ENCODE measurements around the gene TTLL8. TPM values are rescaled to one million over a fixed set of nuclear protein-coding genes. Genes with fewer than 3 reads are reported as not detected.

The TTLL8 gene
- polyA plus RNA-seq, 4 donors = 0.06 TPM; not detected in 3

DNA sequence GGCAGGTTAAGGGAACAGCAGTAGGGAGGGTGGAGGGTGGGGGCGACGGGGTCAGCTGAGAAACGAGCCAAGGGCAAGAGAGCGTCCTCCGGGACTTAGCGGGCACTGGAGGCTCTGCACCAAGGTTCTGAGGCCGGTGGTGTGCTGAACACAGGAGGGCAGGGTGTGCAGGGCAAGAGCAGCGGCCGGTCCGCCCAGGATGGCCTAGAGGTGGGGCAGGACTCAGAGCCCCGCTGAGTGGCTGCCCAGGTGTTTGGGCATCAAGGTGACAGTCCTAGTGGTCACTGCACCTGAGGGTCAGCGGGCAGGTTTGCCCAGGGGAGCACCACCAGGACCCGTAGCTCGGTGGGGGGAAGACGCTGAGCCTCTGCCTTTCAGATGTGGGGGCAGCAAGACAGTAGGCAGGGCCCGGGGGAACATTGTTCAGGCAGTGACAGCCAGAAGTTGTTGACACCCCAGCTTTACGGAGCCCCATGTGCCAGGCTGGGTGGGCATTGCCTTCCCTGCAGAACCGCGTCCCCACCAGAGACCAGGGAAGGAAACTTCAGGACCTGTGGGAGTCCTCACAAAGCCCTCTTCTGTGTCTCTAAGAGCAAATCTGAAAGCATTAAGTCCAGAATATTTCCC, 4.5 kb upstream of the TTLL8 start:
- no peak for DNase-seq (ENCODE audit: low read depth in 4 of 4, low spot score in 3 of 4)

- DNase-seq (ENCODE audit: low read depth in 4 of 4, low spot score in 3 of 4) = no peak
Observed at GRCh38 chr22:50061824-50062355, 3.8 kb upstream of the TTLL8 start.

DNA sequence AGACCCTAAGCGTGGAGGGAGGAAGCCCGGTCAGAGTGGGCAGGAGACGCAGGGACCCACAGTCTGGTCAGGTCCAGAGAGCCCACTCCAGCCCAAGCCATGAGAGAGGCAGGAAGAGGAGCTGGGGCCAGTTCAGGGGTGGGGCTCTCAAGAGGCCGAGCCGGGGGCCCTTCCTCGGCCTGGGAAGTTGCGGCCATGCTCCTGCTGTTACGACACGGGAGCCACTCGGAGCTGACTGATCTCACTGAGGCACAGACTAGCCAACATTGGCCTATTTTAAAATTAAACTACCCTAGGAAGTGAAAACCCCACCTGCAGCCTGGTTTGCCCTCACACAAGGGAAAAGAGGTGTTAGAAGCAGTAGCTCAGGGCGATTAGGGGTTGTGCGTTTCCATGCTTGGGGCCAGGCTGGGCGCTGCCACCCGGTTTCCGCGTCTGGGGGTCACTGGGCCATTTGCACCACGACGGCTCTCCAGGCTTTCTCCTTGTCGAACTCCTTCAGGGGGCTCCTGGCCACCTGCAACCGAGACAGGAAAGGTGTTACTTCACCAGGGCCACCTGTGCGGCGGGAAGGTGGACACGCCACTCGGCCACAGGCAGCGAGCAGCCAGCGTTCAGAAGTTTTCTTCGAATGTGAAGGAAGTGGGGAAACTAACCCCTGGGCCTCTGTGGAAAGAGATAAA, 3.2 kb upstream of the TTLL8 start:
- DNase-seq (ENCODE audit: low read depth in 4 of 4, low spot score in 3 of 4) = no peak

GRCh38 chr22:50060441-50061140, 2.5 kb upstream of the TTLL8 start:
- no peak for DNase-seq (ENCODE audit: low read depth in 4 of 4, low spot score in 3 of 4)

GRCh38 chr22:50059881-50060262, 1.8 kb upstream of the TTLL8 start:
- no peak for DNase-seq (ENCODE audit: low read depth in 4 of 4, low spot score in 3 of 4)

- DNase-seq (ENCODE audit: low read depth in 4 of 4, low spot score in 3 of 4) = no peak
Observed at GRCh38 chr22:50058906-50059880, 1.1 kb upstream of the TTLL8 start.

GRCh38 chr22:50057278-50058060, 629 bp downstream of the TTLL8 start:
- DNase-seq (ENCODE audit: low read depth in 4 of 4, low spot score in 3 of 4) = no peak

- no peak for DNase-seq (ENCODE audit: low read depth in 4 of 4, low spot score in 3 of 4)
Observed at GRCh38 chr22:50056214-50056972, 1.7 kb downstream of the TTLL8 start.

- no peak for DNase-seq (ENCODE audit: low read depth in 4 of 4, low spot score in 3 of 4)
Observed at GRCh38 chr22:50053861-50054260, 4.2 kb downstream of the TTLL8 start.

DNA sequence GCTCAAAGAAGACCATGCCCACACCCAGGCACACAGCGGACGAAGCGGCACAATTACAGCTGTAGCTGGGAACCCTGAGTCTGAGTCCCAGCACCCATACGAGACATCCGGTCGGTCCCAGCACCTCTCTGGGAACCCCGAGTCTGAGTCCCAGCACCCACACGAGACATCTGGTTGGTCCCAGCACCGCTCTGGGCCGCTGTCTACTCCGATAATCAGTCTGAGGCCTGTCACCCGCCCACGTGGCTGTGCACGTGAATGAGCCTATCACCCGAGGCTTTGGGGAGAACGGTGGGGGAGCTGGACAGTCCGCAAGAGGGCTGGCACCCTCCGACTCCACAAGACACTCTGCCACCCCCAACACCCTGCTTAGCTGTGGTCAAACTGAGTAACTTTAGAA, 6.2 kb downstream of the TTLL8 start:
- no peak for DNase-seq (ENCODE audit: low read depth in 4 of 4, low spot score in 3 of 4)

DNA sequence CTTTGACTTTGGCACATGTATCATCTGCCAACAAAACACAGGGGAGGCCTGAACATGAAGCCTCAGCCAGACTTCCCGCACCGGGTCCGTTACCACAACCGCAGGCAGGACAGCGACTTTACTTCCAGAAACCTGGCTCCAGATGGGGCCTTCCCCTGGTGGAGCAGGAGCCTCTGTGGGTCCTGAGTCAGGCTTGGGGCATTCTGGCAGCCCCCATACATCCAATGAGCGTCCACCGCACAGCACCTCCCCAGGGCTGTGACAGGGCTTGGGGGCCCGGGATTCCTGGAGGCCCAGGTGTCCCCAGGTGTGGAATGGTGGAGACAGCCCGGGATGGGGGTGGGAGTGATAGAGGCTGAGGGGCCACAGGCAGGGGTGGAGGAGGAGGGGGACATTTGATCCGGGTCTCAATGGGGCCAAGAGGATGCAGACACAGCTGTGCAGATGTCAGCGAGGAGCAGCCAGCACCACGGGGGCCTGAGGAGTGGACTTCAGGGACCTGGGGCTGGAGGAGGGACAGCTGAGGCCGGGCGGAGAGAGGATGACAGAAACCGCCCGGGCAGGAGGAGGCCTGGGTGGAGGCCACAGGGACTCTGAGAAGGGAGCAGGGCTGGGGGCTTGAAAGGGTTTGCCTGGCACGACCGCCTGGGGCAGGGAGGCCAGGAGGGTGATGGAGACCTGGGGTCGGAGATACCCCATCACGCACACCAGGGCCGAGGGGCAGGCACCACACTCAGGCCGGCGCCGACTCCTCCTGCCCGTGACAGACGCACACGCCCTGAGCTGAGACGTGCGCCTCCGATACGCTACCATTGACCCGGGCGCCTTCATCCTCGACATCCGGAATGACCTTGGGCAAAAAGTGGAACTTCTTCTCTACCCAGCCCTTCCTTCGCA, 8.6 kb downstream of the TTLL8 start:
- DNase-seq (ENCODE audit: low read depth in 4 of 4, low spot score in 3 of 4) = no peak

DNA sequence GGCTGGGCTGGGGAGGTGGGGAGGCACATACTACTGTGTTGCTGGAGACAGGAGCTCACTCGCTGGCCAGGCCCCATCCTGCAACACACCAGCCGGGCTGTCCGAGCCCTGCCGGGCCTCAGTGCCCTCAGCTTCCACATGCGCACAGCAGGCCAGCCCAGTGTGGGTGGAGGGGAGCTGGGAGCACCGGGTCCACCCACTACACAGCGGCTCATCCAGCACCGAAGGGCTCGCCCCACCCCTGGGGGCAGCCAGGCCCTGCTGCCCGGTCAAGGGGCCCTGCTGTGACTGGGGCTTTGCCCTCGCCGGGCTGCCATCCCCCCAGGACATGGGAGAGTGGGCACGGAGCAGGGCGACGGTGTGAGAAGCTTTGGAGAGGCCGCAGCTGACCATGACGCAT, 9.3 kb downstream of the TTLL8 start:
- no peak for DNase-seq (ENCODE audit: low read depth in 4 of 4, low spot score in 3 of 4)

DNA sequence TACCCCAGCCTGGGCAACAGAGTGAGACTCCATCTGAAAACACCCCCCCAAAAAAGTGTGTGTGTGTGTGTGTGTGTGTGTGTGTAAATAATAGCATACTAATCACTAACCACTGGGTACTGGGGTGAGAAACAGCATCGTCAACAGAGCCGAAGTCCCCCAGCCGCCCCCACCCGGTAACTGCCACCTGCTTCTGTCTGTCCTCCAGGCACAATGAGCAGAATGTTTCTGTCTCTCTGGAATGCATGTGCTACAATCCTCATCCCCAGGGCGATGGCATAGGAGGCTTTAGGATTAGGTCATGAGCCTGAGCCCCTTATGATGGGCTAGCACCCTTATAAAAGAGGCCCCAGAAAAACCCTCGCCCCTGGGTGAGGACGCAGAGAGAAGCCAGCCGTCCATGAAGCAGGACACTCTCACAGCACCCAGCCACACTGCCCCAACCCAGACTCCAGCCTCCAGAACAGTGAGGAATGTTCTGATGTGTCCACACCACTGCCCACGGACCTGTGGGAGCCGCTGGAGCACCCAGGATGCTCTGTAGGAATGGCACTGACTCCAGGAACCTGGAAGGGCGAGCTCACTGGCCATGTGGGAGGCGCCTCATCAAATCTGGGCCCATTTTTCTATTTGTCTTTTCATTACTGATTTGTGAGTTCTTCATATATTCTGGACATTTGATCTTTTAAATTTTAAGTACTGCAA, 9.9 kb downstream of the TTLL8 start:
- DNase-seq (ENCODE audit: low read depth in 4 of 4, low spot score in 3 of 4) = no peak

GRCh38 chr22:50047346-50047745, 10.8 kb downstream of the TTLL8 start:
- DNase-seq (ENCODE audit: low read depth in 4 of 4, low spot score in 3 of 4) = no peak

DNA sequence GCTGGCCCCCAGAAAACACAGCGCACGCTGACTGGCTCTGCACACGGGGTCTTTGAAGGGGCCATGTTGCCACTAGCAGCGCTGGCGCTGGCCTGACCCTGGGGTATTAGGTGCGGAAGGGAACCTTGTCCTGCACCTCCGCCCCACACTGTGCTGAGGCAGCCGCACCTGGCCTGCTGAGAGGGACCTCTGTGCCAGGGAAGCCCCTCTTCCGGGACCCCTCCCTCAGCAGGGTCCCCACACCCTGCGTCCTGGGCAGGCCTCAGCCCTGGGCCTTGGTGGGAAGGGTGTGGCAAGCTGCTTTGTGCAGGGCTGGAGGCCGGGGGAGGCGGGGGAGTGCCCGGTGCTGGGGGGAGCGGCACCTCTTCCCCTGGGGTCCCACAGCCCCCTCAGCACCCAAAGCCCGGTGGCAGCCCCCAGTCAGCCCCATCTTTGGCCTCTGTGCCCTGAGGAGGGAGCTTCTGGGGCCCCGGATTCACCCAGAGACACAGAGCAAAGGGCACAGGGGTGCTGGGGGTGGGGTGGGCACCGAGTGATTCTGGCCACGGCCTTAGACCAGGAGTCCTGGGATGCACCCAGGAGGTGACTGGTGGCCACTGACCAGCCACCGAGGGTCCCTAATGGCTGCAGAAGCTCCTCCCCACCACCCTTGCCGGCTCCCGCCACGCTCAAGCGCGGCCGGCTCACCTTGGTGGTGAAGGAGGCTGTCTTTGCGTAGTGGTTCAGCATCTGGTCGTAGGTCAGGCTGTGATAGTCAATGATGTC, 11.4 kb downstream of the TTLL8 start:
- no peak for DNase-seq (ENCODE audit: low read depth in 4 of 4, low spot score in 3 of 4)

GRCh38 chr22:50046019-50046415, 12.1 kb downstream of the TTLL8 start:
- DNase-seq (ENCODE audit: low read depth in 4 of 4, low spot score in 3 of 4) = no peak
